ENCODE results near the gene PPEF1.

The PPEF1 gene, protein sequence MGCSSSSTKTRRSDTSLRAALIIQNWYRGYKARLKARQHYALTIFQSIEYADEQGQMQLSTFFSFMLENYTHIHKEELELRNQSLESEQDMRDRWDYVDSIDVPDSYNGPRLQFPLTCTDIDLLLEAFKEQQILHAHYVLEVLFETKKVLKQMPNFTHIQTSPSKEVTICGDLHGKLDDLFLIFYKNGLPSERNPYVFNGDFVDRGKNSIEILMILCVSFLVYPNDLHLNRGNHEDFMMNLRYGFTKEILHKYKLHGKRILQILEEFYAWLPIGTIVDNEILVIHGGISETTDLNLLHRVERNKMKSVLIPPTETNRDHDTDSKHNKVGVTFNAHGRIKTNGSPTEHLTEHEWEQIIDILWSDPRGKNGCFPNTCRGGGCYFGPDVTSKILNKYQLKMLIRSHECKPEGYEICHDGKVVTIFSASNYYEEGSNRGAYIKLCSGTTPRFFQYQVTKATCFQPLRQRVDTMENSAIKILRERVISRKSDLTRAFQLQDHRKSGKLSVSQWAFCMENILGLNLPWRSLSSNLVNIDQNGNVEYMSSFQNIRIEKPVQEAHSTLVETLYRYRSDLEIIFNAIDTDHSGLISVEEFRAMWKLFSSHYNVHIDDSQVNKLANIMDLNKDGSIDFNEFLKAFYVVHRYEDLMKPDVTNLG

DNA sequence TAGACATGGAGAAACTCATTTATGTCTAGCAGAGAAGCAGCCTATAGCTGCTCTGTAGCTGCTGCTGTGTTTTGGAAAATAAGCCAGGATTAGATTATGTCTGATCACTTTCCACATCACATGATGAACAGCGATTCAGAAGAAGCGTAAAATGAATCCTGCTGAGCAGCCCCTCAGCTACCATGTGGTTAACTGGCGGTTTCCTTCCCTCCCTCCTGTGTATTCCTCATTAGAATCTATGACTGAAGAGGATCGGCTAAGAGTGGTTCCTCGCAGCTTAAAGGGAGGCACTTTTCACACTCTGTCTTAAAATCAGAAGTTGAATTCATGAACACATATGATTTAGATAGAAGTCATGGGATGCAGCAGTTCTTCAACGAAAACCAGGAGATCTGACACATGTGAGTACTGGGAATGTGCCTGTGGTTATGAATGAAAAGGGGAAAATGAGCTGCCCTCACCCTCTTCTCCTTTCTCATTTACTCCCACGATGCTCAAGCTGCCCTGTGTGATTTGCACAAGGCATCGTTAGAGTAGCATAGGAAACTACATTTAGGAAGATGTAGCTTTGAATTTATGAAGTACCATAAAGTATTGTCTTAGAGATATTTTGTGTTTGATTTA lies at the start of gene PPEF1:
Gene PPEF1 (plus strand): TSS at position 220 of the 624 bp plus-strand sequence. CDS start 136 bp downstream, at position 356.
- no peak for DNase-seq (ENCODE audit: low read depth)

DNA sequence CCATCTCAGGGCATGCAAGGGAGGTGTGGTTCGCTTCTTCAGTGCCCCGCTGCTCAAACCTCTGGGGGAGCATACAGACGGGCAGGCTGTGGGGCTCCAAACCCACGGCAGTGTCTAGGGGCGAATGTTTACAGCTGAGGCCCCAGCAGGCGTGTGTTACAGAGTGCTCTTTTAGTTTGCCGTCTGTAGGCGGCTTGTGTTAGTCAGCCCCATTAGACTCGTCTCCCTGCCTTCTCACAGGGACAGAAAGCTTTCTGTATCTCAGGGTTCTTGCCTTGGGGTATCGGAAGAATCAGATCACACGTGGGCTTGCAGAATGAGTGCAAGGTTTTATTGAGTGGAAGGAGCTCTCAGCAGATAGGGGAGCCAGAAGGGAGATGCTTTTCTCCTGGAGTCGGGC lies 46.2 kb upstream of the PPEF1 start:
- no peak for DNase-seq (ENCODE audit: low read depth)

DNA sequence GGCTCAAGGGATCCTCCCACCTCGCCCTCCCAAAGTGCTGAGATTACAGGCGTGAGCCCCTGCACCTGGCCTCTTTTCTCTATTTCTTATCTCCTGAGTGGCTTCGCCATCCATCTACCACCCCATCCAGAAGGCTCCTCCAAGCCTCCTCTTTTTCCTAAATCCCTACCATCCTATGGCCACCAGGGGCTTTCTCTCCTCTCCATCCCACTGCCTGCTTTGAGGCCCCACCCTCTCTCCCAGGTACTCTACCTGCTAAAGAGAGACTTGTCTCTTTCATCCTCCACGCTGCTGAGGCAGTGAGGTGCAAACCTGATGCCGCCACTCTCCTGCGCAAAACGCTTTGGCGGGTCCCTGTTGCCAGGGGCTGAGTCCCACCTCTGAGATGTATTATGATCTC lies 42.5 kb upstream of the PPEF1 start:
- no peak for DNase-seq (ENCODE audit: low read depth)

DNA sequence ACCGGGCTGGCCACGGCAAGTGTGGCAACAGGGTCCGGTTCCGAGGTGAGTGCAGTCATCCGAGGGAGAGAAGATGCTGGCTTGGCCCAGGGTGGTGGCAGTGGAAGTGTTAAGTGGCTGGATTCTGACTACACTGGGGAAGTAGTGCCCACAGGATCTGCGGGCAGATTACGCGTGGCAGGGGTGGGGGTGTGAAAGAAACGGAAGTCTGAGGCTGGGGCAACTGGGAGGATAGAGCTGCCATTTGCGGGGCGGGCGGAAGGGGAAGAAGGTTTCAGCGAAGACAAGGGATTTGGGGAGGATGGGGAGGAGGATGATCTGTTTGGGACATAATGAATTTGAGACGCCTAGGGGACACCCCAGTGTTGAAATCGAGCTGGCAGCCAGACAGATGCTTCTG lies 40.8 kb upstream of the PPEF1 start:
- DNase-seq (ENCODE audit: low read depth), result no peak

DNA sequence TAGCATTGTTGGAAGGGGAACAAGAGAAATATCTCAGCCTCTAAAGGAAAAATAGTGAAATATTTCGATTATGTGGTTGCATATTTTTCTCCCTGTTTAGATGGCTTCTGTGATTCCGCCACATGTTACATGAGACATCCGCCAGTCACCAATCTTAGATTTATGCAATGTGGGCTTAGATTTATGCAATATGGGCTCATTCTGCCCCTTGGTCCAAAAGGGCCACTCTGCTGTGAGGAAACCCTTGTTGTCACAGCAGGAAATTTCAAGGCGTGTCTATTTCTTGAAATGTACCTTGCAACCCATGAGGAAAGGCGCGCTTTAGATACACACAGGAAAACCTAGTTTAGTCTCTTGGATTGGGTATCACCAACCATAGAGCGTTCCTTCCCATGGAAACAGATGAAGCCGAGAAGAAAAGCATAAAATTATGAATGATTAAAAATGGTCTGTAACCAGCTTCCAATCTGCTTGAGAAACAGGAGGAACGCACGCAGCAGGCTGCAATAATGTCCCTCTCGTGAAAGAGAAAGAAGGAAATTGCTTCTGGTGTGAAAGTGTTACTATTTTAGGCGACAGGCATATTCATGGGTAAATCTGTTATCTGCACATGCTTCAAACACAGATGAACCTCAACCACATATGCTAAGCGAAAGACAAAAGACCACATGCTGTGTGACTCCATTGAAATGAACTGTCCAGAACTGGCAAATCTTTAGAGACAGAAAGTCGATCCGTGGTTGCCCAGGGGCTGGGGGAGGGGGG lies 39.2 kb upstream of the PPEF1 start:
- DNase-seq (ENCODE audit: low read depth), result no peak

DNA sequence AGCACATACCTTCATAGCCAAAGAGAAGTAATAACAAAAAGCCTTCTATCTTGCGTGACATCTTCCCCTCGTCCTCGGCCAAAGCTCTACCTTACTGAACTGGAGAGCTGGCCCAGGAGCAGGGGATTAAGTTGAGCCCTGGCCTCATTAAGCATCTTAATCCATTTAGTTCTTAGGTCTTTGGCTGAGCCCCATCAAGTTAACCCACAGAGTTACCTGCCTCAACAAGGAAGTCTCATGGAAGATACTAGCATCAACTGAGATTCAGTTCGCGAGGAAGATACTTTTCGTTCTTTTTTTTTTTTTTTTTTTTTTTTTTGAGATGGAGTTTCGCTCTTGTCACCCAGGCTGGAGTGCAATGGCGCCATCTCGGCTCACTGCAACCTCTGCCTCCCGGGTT lies 35.4 kb upstream of the PPEF1 start, which contains the start of gene RS1:
Gene RS1 (minus strand): TSS at position 101 of the 400 bp plus-strand sequence. CDS start 40 bp downstream, at position 61.
- DNase-seq (ENCODE audit: low read depth), result no peak

DNA sequence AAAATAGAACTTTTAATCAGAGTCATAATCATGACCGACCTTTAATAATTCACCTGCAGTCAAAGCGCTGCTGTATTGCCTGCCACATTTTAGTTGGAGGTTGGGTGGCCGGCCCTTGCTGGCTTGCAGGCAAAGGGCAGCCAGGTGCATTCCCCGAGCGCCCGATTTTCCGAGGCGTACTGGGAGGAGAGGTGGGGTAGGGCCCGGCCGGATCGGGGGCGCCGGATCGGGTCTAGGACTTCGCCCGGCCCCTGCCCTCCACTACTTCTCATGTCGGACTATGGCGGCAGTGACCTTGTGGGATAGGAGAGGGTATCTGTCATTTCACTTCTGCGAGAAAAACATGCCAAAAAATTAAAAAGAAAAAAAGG lies 33.0 kb upstream of the PPEF1 start:
- DNase-seq (ENCODE audit: low read depth), result no peak

DNA sequence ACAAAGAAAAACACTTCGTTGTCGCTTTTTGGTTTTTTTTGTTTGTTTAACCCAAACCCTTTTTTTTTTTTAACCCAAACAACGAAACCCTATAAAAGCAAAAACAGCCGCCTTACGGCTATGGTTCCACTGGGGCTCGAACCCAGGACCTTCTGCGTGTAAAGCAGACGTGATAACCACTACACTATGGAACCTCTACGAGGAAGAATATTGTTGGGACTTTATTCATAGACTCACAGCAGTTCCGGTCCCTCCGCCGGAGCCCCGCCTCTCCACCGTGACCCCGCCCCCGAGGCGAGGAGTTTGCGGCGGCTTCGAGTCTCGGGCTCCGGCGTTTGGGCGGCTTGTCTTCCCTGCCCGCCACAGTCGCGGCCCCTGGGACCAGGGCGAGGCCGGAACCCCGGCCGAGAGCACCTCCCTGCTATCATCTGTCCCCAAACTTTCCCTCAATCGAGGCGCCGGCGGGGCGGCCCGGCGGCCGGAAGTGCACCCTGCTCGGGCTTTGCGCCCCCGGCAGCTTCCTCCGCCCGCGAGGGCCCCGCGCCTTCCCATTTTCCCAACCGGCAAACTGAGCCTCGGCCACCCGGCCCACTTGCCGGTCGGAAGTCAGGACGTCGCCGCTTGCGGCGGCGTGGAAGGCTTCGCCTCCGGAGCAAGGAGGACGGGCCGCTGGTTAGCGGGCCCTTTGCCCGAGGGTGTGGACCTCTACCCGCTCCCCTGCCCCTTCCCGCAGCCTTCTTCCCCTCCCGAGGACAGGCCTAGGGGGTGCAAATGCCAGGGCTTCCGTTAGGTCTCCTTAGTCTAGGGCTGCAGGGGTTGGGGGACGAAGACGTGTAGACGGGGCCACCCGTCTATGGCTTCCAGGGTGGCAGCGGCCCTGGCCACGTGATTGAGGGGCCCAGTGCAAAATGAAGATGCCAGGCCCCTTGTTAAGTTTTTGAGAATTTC lies 32.4 kb upstream of the PPEF1 start:
- peak; percentile 35 for DNase-seq (ENCODE audit: low read depth)

DNA sequence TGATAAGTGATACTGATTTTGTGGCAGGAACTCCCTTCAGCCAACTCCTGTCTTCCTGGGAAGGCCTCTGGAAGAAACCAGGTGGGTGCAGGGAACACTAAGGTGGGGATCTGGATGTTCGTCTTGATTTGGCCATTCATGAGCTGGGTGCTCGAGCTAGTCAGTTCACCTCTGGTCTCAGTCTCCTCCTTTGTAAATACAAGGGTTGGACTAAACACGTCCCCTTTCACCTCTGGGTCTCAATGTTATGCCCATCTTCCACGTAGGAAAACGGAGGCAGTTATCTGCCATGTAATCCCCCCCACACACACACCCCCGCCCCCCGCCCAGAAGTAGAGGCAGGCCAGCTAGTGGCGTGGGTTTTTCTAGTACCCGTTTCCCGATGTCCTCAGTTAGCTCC lies 31.4 kb upstream of the PPEF1 start:
- DNase-seq (ENCODE audit: low read depth), result no peak

DNA sequence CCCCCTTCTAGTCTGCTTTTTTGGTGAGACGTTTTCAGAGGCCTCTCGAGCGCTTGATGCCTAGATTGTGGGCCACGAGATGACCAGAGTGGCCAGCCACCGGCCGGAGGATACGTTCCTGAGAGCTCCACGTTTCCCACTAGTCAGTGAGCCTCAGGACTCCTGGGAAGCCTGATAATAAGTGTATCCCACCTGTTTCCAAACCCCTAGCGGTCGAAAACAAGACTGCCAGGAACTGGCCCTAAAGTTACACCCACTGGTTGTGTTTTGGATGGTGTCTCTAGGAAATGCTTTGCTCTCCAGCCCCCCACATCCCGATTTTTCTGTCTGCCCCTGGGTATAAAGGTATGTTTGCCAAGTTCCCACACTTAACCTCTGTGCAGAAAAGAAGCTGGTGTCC lies 31.0 kb upstream of the PPEF1 start:
- no peak for DNase-seq (ENCODE audit: low read depth)

DNA sequence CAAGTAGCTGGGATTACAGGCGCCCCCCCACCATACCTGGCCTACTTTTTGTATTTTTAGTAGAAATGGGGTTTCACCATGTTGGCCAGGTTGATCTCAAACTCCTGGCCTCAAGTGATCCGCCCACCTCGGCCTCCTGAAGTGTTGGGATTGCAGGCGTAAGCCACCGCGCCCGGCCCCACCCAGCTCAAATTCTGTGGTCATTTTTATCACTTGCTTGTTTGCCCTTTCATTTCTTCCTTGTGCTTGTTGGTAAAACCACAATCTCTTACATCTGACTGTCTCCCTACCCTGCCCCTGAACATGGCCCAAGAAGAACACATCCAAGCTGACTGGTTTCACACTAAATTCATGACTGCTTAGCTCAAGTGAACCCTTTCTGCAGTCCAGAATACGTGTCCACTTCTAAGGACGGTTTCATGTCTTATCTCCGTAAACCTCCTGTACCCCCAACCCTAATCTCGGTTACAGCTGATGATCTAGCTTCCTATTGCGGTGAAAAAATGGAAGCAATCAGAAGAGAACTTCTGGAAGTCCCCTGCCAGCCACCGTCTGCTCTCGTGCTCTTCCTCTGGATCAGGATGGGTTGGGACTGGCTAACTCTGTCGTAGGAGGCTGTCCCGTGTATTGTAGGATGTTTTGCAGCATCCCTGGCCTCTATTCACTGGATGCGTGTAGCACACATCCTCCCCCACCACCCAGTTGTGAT lies 30.1 kb upstream of the PPEF1 start:
- DNase-seq (ENCODE audit: low read depth), result no peak

DNA sequence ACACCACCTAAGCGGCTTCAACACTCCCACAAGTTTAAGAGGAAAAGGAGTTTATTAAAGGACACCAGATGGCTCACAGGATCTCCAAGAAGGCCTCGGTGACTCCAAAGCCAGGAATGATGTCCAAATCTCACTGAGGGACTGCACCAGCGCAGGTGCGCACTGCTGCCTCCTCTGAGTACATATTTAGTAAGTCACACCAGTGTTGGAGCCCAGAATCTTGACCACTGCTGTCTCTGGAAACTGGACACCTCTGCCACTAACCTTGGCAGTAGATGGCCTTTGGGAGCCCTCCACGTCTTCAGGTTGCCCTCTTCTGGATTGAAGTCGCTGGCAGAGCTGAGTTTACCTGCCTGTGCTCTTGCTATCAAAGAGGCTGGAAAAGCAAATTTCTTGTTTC lies 25.4 kb upstream of the PPEF1 start:
- no peak for DNase-seq (ENCODE audit: low read depth)

DNA sequence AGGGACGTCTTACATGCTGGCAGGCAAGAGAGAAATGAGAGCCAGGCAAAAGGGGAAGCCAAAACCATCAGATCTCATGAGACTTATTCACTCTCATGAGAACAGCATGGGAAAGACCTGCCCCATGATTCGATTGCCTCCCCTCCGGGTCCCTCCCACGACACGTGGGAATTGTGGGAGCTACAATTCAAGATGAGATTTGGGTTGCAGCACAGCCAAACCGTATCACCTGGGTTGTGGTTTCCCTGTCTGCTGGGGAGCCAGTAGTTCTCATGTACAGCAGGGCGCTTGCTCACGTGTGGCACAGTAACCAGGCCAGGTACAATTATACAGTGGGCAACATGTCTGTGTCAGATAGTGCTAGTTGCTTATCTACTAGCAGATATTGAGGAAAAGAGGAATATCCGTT lies 24.5 kb upstream of the PPEF1 start:
- no peak for DNase-seq (ENCODE audit: low read depth)

DNA sequence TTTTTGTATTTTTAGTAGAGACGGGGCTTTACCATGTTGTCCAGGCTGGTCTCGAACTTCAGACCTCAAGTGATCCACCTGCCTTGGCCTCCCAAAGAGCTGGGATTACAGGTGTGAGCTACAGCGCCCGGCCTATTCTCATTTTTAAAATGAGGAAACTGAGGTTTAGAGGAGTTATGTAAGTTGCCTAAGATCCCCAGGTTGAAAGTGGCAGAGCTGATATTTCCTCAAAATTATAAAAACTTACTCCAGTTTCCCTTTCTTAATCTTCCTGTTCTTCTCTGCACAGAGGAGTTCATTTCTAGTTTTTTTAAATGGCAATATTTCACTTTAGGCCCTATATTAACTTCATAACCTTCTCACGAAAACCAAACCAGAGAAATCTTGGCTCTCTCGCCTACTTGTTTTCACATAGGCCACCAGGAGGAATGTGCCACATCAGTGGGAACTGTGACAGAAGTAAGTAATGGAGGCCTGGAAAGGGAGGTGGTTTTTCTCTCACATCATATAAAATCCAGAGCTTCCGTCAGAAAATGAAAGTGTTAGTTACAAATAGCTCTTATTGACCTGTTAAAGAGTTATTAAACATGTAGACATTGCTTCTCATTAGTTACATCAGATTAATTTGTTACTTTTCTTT lies 19.5 kb upstream of the PPEF1 start:
- DNase-seq (ENCODE audit: low read depth), result no peak

DNA sequence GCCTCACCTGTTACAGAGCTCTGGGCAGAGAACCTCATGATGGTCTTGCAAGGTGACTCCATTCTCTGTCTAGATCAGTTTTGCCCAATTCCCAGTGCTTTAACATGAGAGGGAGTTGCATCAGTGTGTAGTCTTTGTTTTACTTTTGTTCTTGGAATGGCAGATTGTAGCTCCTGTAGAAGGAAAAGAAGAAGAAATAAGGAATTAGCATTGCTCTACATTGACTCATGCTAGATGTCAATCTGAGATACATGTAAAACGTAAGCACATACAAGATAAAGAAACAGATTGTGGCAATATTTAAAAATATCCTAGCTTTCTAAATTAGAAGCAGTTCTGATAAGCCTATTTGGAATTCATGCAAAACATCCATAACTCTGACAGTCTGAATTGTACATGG lies 16.0 kb upstream of the PPEF1 start:
- DNase-seq (ENCODE audit: low read depth), result no peak

DNA sequence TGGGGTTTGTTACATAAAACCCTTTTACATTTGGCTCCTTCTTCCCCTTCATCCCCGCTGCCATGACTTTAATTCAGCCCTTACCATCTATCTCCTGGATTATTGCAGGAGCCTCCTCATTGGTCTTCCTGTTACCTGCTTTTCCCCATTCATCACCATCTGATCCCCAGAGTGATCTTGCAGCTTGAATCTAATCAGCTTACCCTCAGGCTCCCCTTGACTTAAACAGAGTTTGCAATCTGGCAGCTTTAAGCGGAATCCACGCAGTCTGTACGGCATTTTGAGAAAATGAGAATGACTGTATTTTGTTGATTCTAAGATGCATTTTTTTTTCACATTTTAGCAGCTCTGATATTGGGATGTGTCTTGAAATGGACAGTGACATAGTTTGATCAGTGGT lies 14.9 kb upstream of the PPEF1 start:
- no peak for DNase-seq (ENCODE audit: low read depth)

DNA sequence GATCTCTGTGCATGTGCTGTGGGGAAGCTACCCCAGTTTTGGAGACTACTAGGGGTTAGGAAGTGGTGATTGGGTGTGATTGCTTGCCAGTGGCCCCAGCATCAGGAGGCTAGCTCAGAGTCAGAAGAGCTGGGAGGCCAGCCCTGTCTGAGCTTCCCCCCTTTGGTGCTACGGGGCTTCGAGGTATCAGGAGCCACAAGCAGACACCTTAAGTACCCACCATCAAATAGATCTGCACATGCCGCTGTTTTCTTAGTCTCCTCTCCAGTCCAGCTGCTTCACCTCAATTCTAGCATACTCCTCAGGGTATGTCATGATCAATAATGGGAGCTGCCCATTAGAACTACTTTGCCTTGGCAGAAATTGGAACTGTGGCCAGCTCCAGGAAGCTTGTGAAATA lies 10.8 kb upstream of the PPEF1 start:
- DNase-seq (ENCODE audit: low read depth), result no peak

DNA sequence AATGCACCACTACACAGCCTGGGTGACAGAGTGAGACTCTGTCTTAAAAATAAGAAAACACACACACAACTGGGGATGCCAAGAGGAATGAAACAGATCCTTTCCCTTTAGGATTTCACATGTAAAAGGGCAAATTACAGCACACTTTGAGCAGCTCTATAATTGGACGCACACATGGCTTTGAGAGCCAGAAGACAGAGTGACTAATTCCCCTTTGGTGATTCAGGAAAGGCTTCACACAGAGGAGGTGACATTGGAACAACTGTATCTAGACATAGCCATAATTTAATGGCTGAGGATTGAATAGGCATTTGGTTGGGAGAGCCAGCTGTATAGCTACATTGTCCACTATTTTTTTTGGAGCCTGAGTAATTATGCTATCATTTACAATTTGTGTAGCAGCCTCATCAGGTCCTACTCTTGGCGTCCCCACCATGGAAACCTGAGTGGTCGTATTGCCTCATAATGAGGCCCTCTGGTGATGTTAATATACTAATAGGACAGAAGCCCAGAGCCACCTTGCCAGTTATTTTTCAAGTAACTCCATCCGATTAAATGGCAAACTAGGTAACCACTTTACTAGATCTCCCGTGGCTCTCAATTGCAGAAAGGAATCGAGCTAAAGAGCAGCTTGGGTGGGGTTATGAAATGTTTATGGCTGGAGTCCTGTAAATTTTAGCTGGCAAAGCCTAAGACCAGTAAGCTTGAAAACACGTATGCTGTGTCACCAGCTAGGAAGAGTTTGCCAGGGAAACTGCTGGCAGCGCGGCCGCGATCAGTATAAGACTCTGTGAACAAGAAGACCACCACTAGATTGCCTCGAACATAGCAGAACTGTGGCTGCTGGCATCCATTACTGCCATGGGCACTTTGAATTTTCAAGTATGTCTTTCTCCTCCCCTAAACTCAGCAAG lies 8.5 kb upstream of the PPEF1 start:
- DNase-seq (ENCODE audit: low read depth), result no peak

All from GM04504 (cell line).